ENCODE measurements around the gene CNTNAP2.

Gene CNTNAP2

GRCh38 chr7:148135116-148135515 lies 2018.5 kb downstream of the CNTNAP2 start:
- DNase-seq = no peak

GRCh38 chr7:148135997-148136396 lies 2019.4 kb downstream of the CNTNAP2 start:
- DNase-seq = no peak

- no peak for DNase-seq
Observed at GRCh38 chr7:148142660-148143248, 2026.2 kb downstream of the CNTNAP2 start.

- no peak for DNase-seq
Observed at GRCh38 chr7:148144827-148145226, 2028.2 kb downstream of the CNTNAP2 start.

GRCh38 chr7:148146346-148146745 lies 2029.7 kb downstream of the CNTNAP2 start:
- DNase-seq = no peak

GRCh38 chr7:148147438-148147837 lies 2030.8 kb downstream of the CNTNAP2 start:
- no peak for DNase-seq

- no peak for DNase-seq
Observed at GRCh38 chr7:148148456-148148855, 2031.9 kb downstream of the CNTNAP2 start.

GRCh38 chr7:148149730-148150129 lies 2033.1 kb downstream of the CNTNAP2 start:
- no peak for DNase-seq

- DNase-seq = no peak
Observed at GRCh38 chr7:148151778-148152177, 2035.2 kb downstream of the CNTNAP2 start.

GRCh38 chr7:148153616-148154284 lies 2037.1 kb downstream of the CNTNAP2 start:
- no peak for DNase-seq

- no peak for DNase-seq
Observed at GRCh38 chr7:148155000-148155399, 2038.4 kb downstream of the CNTNAP2 start.

- DNase-seq = no peak
Observed at GRCh38 chr7:148155826-148156225, 2039.2 kb downstream of the CNTNAP2 start.

- DNase-seq = no peak
Observed at GRCh38 chr7:148156233-148156632, 2039.6 kb downstream of the CNTNAP2 start.

- no peak for DNase-seq
Observed at GRCh38 chr7:148159331-148159730, 2042.7 kb downstream of the CNTNAP2 start.

GRCh38 chr7:148161776-148162175 lies 2045.2 kb downstream of the CNTNAP2 start:
- no peak for DNase-seq

- no peak for DNase-seq
Observed at GRCh38 chr7:148162808-148163207, 2046.2 kb downstream of the CNTNAP2 start.

GRCh38 chr7:148163246-148163645 lies 2046.6 kb downstream of the CNTNAP2 start:
- no peak for DNase-seq

- no peak for DNase-seq
Observed at GRCh38 chr7:148172920-148173319, 2056.3 kb downstream of the CNTNAP2 start.

GRCh38 chr7:148173369-148173768 lies 2056.8 kb downstream of the CNTNAP2 start:
- no peak for DNase-seq

GRCh38 chr7:148174376-148174775 lies 2057.8 kb downstream of the CNTNAP2 start:
- no peak for DNase-seq

- DNase-seq = no peak
Observed at GRCh38 chr7:148175512-148175911, 2058.9 kb downstream of the CNTNAP2 start.

GRCh38 chr7:148177972-148178371 lies 2061.4 kb downstream of the CNTNAP2 start:
- DNase-seq = no peak

GRCh38 chr7:148180075-148180474 lies 2063.5 kb downstream of the CNTNAP2 start:
- no peak for DNase-seq

GRCh38 chr7:148182264-148182663 lies 2065.7 kb downstream of the CNTNAP2 start:
- DNase-seq = no peak

- no peak for DNase-seq
Observed at GRCh38 chr7:148185041-148185440, 2068.4 kb downstream of the CNTNAP2 start.

All from activated naive CD4-positive, alpha-beta T cell treated with anti-CD3 and anti-CD28 coated beads, Interleukin-2, amount 50 U/mL, for 16 hours (primary cell).